Spleen (tissue), 7 donors: ENCODE results near the gene PIGN.

Experiments used
- POLR2A ChIP-seq, 3 donors: fragments of 450-650 bp; IDR thresholded peaks; one replicate each; pipeline ENCODE4 v1.5.1; 2017; ENCODE audit warnings: antibody characterized with exemption in 3 of 3, mild to moderate bottlenecking in 1 of 3
- POLR2AphosphoS5 ChIP-seq, 3 donors: sonication (generic); formaldehyde crosslinking; IDR thresholded peaks; one replicate each; pipeline ENCODE4 v1.5.1; 2017; ENCODE audit warnings: antibody characterized with exemption in 3 of 3
- TF ChIP-seq, protein P1 (sequence below), 11 experiments: fragments of 200-600 bp in 7 of 11; fragments of 450-650 bp in 4 of 11; sonication (generic) in 4 of 11; IDR thresholded peaks in 8 of 11; conservative IDR thresholded peaks in 3 of 11; 1 replicate in 7 of 11; 2 replicates in 4 of 11; pipeline versions ENCODE4 v1.4.0 to v1.8.0; 2016 to 2021; ENCODE audit warnings: antibody characterized with exemption in 11 of 11, inconsistent platforms in 4 of 11, mild to moderate bottlenecking in 1 of 11
- donor health status: DM: no; HTN: no; CAD: no; lungs with moderate emphysema.
- donor health status: DM: no; HTN: no; CAD: no.
- donor health status: DM: no; HTN: no; CAD: no.

DNA sequence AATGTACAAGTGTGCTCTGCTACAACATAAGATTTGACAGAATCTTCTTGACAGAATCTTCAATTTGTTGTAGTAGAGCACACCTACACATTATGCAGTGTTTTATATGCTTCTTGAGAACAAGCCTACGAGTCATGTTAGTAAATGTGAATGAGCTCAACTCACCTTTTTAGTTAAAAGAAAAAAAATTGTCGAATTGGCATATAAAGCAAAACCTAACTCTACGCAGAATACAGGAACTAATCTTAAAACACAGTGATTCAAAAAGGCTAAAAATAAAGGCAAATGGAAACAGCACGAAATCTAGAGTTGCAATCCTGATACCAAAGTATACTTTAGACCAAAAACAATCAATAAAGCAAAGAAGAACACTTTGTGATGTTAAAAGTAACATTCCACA lies 87.9 kb downstream of the PIGN start:
- TF ChIP-seq, protein P1, sequence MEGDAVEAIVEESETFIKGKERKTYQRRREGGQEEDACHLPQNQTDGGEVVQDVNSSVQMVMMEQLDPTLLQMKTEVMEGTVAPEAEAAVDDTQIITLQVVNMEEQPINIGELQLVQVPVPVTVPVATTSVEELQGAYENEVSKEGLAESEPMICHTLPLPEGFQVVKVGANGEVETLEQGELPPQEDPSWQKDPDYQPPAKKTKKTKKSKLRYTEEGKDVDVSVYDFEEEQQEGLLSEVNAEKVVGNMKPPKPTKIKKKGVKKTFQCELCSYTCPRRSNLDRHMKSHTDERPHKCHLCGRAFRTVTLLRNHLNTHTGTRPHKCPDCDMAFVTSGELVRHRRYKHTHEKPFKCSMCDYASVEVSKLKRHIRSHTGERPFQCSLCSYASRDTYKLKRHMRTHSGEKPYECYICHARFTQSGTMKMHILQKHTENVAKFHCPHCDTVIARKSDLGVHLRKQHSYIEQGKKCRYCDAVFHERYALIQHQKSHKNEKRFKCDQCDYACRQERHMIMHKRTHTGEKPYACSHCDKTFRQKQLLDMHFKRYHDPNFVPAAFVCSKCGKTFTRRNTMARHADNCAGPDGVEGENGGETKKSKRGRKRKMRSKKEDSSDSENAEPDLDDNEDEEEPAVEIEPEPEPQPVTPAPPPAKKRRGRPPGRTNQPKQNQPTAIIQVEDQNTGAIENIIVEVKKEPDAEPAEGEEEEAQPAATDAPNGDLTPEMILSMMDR (IDR thresholded peaks at IDR 0.05 in 8 of 11, conservative IDR thresholded peaks at IDR 0.05 in 3 of 11), result no peak
- TF ChIP-seq POLR2AphosphoS5 (IDR thresholded peaks at IDR 0.05) (no peak), POLR2A (IDR thresholded peaks at IDR 0.05) (no peak)
